ENCODE results near the gene TIAM2.

Gene TIAM2

DNA sequence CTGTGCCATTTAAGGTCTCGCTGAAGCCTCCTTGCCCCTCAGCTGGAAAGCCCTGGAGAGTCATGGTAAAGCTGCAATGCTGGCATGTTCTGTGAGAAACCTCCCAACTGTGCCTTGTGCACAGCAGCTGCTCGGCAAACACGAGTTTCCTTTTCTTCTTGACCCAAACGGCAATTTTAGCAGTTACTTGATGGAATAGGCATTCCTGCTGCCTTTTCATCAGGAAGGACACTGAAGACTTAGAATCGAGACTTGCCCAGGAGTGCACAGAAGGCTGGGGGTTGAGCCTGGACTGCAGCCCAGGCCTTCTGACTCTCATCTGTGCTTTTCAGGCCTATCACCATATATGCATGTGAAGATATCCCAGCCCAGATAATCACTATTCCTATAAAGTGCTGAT lies 240.0 kb downstream of the TIAM2 start:
- TF ChIP-seq, protein P1, sequence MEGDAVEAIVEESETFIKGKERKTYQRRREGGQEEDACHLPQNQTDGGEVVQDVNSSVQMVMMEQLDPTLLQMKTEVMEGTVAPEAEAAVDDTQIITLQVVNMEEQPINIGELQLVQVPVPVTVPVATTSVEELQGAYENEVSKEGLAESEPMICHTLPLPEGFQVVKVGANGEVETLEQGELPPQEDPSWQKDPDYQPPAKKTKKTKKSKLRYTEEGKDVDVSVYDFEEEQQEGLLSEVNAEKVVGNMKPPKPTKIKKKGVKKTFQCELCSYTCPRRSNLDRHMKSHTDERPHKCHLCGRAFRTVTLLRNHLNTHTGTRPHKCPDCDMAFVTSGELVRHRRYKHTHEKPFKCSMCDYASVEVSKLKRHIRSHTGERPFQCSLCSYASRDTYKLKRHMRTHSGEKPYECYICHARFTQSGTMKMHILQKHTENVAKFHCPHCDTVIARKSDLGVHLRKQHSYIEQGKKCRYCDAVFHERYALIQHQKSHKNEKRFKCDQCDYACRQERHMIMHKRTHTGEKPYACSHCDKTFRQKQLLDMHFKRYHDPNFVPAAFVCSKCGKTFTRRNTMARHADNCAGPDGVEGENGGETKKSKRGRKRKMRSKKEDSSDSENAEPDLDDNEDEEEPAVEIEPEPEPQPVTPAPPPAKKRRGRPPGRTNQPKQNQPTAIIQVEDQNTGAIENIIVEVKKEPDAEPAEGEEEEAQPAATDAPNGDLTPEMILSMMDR (IDR thresholded peaks at IDR 0.05; ENCODE audit: control insufficient read depth, insufficient read depth, low read depth, low read length, missing control alignments), result no peak
- no peak for DNase-seq (ENCODE audit: low read depth)
- H3K4me3 ChIP-seq (ENCODE audit: control insufficient read depth, low read depth, low read length), result no peak overlapping the region

GRCh38 chr6:155237613-155238012 lies 242.5 kb downstream of the TIAM2 start:
- no peak overlapping the region for H3K4me3 ChIP-seq (ENCODE audit: control insufficient read depth, low read depth, low read length)
- DNase-seq (ENCODE audit: low read depth), result no peak

DNA sequence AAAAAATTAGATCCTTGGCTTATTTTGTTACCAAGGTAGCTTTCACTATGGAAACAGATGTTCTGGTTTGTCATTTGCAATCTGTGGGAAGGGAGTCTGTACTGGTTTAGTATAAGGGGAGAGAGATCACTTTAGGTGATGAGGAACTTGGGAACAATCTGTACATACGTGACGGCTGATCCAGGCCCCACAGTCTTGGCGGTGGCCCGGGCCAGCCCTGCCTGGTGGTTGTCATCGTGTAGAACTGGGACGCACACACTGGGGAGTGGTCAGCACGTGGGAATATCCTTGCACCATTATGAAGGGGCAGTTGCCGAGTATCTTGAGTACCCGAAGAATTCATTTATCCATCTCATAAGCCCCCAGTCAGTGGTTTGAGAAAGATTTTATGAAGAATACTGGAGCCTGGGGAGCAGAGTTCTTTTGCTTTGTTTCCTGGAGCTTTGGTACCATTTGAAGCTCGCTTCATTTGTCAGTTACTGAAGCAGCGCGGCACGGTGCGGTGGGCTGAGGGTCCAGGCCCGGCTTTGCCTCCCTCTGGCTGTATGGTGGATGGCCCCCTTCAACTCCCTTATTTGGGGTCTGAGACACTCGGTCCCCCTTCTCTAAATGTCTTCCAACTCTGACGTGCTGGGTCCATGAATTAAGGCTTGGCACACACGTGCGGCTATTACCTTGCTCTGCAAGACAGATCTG lies 245.9 kb downstream of the TIAM2 start:
- no peak overlapping the region for H3K4me3 ChIP-seq (ENCODE audit: control insufficient read depth, low read depth, low read length)
- no peak for DNase-seq (ENCODE audit: low read depth)
- TF ChIP-seq, protein P1 (IDR thresholded peaks at IDR 0.05; ENCODE audit: control insufficient read depth, insufficient read depth, low read depth, low read length, missing control alignments), result no peak

More at GRCh38 chr6:155237613-155238012, 242.5 kb downstream of the TIAM2 start:
- TF ChIP-seq, protein P1 (IDR thresholded peaks at IDR 0.05; ENCODE audit: control insufficient read depth, insufficient read depth, low read depth, low read length, missing control alignments), result no peak

DNA sequence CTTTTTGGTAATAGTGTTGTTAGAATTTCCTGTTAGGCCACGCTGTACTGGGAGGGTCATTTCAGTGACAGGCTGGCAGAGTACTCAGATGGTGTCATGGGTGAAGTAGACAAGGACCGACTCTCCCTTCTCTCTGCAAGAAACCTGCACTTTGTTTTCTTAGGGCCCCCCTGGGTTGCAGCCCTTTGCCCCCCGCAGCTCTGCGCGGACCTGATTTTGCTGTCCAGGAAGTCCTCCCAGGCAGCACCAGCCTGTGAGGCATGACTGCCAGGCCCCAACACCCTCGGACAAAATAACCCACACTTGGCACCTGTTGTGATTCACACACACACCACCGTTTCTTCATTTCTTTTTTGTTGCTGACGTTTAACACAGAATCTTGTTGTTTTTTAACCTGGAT lies 246.9 kb downstream of the TIAM2 start:
- TF ChIP-seq, protein P1 (IDR thresholded peaks at IDR 0.05; ENCODE audit: control insufficient read depth, insufficient read depth, low read depth, low read length, missing control alignments), result no peak
- no peak for DNase-seq (ENCODE audit: low read depth)
- H3K4me3 ChIP-seq (ENCODE audit: control insufficient read depth, low read depth, low read length), result no peak overlapping the region

- no peak for DNase-seq (ENCODE audit: low read depth)
- TF ChIP-seq, protein P1 (IDR thresholded peaks at IDR 0.05; ENCODE audit: control insufficient read depth, insufficient read depth, low read depth, low read length, missing control alignments), result no peak
- no peak overlapping the region for H3K4me3 ChIP-seq (ENCODE audit: control insufficient read depth, low read depth, low read length)
Measured at GRCh38 chr6:155244434-155244833, 249.3 kb downstream of the TIAM2 start.

DNA sequence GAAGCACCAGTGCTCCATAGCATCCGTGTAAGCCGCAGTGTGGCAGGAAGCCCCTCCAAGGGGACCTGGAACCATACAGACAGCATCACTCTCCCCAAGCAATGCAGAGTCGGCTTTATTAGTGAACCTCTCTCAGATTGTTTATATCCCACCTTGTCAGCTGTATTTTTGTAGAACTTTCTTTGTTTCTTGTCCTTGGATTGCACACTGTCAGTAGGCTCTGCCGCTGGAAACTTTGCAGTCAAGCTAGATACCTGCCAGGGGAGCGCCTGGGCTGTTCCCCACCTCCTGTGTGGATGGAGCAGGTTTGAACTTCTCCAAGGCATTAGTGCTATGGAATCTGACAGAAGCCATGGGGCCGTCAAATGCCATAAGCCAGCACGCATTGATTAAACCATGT lies 250.1 kb downstream of the TIAM2 start:
- no peak for DNase-seq (ENCODE audit: low read depth)
- no peak overlapping the region for H3K4me3 ChIP-seq (ENCODE audit: control insufficient read depth, low read depth, low read length)
- TF ChIP-seq, protein P1 (IDR thresholded peaks at IDR 0.05; ENCODE audit: control insufficient read depth, insufficient read depth, low read depth, low read length, missing control alignments), result no peak
